SK-N-SH (cell line): ENCODE measurements around the gene CCDC192. TPM values are rescaled to one million over a fixed set of nuclear protein-coding genes. Genes with fewer than 3 reads are reported as not detected.

ENCODE experiments used
- CTCF ChIA-PET: fragments of 300-600, 350-600 bp; formaldehyde crosslinking; extraction: SDS; loops from one replicate; lab custom pipeline; 2021; lab: Yijun Ruan, JAX
- POLR2A ChIA-PET: fragments of 350-600 bp; sonication (Branson Sonifier 250); formaldehyde crosslinking; extraction: SDS; loops from one replicate; lab custom pipeline; 2020; ENCODE audit warnings: antibody characterized with exemption, inconsistent platforms; lab: Yijun Ruan, JAX
- DNase-seq: peaks from one replicate; pipeline ENCODE4 v3.0.0; 2012
- H2AFZ ChIP-seq: fragments of 200-600 bp; sonication (generic); 2 replicates; pipeline ENCODE4 v1.8.1; 2016; ENCODE audit warnings: antibody characterized with exemption, mild to moderate bottlenecking, low read depth
- H3F3A ChIP-seq: fragments of 200-600 bp; sonication (generic); replicated peaks from 2 replicates; pipeline ENCODE3; 2016; ENCODE audit warnings: antibody characterized with exemption, mild to moderate bottlenecking; ENCODE audit not compliant: insufficient read depth
- H3K27ac ChIP-seq, 2 experiments: fragments of 200-500 bp in 1 of 2; fragments of 200-600 bp in 1 of 2; sonication (Bioruptor generic) in 1 of 2; sonication (generic), shearing (Covaris generic) in 1 of 2; 2 replicates each; pipeline versions ENCODE4 v1.5.1 to v1.6.1; 2014 to 2016; ENCODE audit warnings: low read depth in 2 of 2, inconsistent platforms in 1 of 2, low read length in 1 of 2, mild to moderate bottlenecking in 1 of 2, mixed read lengths in 1 of 2
- H3K27me3 ChIP-seq: fragments of 200-600 bp; sonication (generic), shearing (Covaris generic); 2 replicates; pipeline ENCODE4 v1.6.1; 2016; ENCODE audit warnings: mixed run types; ENCODE audit not compliant: insufficient read depth
- H3K36me3 ChIP-seq, 2 experiments: fragments of 200-500 bp in 1 of 2; fragments of 200-600 bp in 1 of 2; sonication (Bioruptor generic) in 1 of 2; sonication (generic) in 1 of 2; replicated peaks in 1 of 2; 2 replicates each; pipeline versions ENCODE3 to v1.5.1; 2014 to 2016; ENCODE audit warnings: low read length in 1 of 2, mild to moderate bottlenecking in 1 of 2; ENCODE audit not compliant: insufficient read depth in 2 of 2, control insufficient read depth in 1 of 2
- H3K4me1 ChIP-seq, 2 experiments: fragments of 200-500 bp in 1 of 2; fragments of 200-600 bp in 1 of 2; sonication (Bioruptor generic) in 1 of 2; sonication (generic), shearing (Covaris generic) in 1 of 2; 2 replicates each; pipeline versions ENCODE4 v1.5.1 to v1.6.1; 2014 to 2016; ENCODE audit warnings: low read depth in 1 of 2, low read length in 1 of 2, mixed run types in 1 of 2; ENCODE audit not compliant: insufficient read depth in 2 of 2, control insufficient read depth in 1 of 2
- H3K4me2 ChIP-seq: fragments of 200-600 bp; sonication (generic), shearing (Covaris generic); 2 replicates; pipeline ENCODE4 v1.6.1; 2017; ENCODE audit warnings: mixed run types
- H3K4me3 ChIP-seq, 2 experiments: fragments of 200-500 bp in 1 of 2; fragments of 200-600 bp in 1 of 2; sonication (Bioruptor generic) in 1 of 2; sonication (generic), shearing (Covaris generic) in 1 of 2; 2 replicates each; pipeline versions ENCODE4 v1.5.1 to v1.8.1; 2014 to 2016; ENCODE audit warnings: low read depth in 2 of 2, inconsistent platforms in 1 of 2, low read length in 1 of 2, mild to moderate bottlenecking in 1 of 2, mixed read lengths in 1 of 2, moderate library complexity in 1 of 2
- H3K79me2 ChIP-seq: fragments of 200-600 bp; sonication (generic); 2 replicates; pipeline ENCODE4 v1.8.1; 2017; ENCODE audit warnings: mild to moderate bottlenecking; ENCODE audit not compliant: insufficient read depth
- H3K9ac ChIP-seq: fragments of 200-600 bp; sonication (generic); 2 replicates; pipeline ENCODE4 v1.6.1; 2017; ENCODE audit warnings: mixed run types
- H3K9me2 ChIP-seq: fragments of 200-600 bp; sonication (generic); 2 replicates; pipeline ENCODE4 v1.6.1; 2017; ENCODE audit warnings: mixed run types
- H3K9me3 ChIP-seq: fragments of 200-600 bp; sonication (generic); 2 replicates; pipeline ENCODE4 v1.6.1; 2017; ENCODE audit warnings: mixed run types, mild to moderate bottlenecking, moderate library complexity
- H4K20me1 ChIP-seq: fragments of 200-600 bp; sonication (generic); 2 replicates; pipeline ENCODE4 v1.6.1; 2017; ENCODE audit warnings: mild to moderate bottlenecking, mixed run types; ENCODE audit not compliant: insufficient read depth
- CHD2 ChIP-seq: fragments of 150-350 bp; IDR thresholded peaks from 2 replicates; pipeline ENCODE4 v1.6.1; 2018; ENCODE audit warnings: low read length; ENCODE audit not compliant: partially characterized antibody
- ELF1 ChIP-seq: IDR thresholded peaks from 2 replicates; pipeline ENCODE4 v1.4.0; 2012
- EP300 ChIP-seq, 2 experiments: IDR thresholded peaks; 2 replicates each; pipeline versions ENCODE4 v1.4.0 to v1.6.1; 2012; ENCODE audit warnings: borderline replicate concordance in 1 of 2, low read depth in 1 of 2, low read length in 1 of 2
- EZH2phosphoT487 ChIP-seq: fragments of 200-600 bp; sonication (generic); IDR thresholded peaks from 2 replicates; pipeline ENCODE4 v1.6.1; 2017; ENCODE audit warnings: low read depth, mixed run types, mild to moderate bottlenecking, antibody characterized with exemption, moderate library complexity, borderline replicate concordance
- FOSL2 ChIP-seq: IDR thresholded peaks from 2 replicates; pipeline ENCODE4 v1.4.0; 2012; ENCODE audit warnings: low read depth, mild to moderate bottlenecking, moderate library complexity, borderline replicate concordance
- FOXJ3 ChIP-seq: sonication (generic); formaldehyde crosslinking; IDR thresholded peaks from 2 replicates; pipeline ENCODE4 v1.5.1; 2020; ENCODE audit warnings: mild to moderate bottlenecking, missing genetic modification reagents
- GABPA ChIP-seq: IDR thresholded peaks from 2 replicates; pipeline ENCODE4 v1.4.0; 2012; ENCODE audit warnings: low read depth, mild to moderate bottlenecking
- JUND ChIP-seq: IDR thresholded peaks from 2 replicates; pipeline ENCODE4 v1.4.0; 2012
- MEF2A ChIP-seq: IDR thresholded peaks from 2 replicates; pipeline ENCODE4 v1.4.0; 2012; ENCODE audit warnings: low read depth, borderline replicate concordance
- MXI1 ChIP-seq: IDR thresholded peaks from 2 replicates; pipeline ENCODE4 v1.6.1; 2012; ENCODE audit warnings: mild to moderate bottlenecking, low read depth, low read length, improper control_type of control experiment
- POLR2AphosphoS5 ChIP-seq: IDR thresholded peaks from 2 replicates; pipeline ENCODE4 v1.6.1; 2012; ENCODE audit warnings: low read depth, low read length
- RAD21 ChIP-seq: IDR thresholded peaks from 2 replicates; pipeline ENCODE4 v1.6.1; 2012; ENCODE audit warnings: mild to moderate bottlenecking, low read length
- RFX5 ChIP-seq: IDR thresholded peaks from 2 replicates; pipeline ENCODE4 v1.6.1; 2012; ENCODE audit warnings: mild to moderate bottlenecking, improper control_type of control experiment, low read length
- SIN3A ChIP-seq: IDR thresholded peaks from 2 replicates; pipeline ENCODE4 v1.6.1; 2012; ENCODE audit warnings: low read depth, mild to moderate bottlenecking, low read length, moderate library complexity, borderline replicate concordance
- SMC3 ChIP-seq: IDR thresholded peaks from 2 replicates; pipeline ENCODE4 v1.6.1; 2012; ENCODE audit warnings: low read depth, low read length, improper control_type of control experiment
- TAF1 ChIP-seq: IDR thresholded peaks from 2 replicates; pipeline ENCODE4 v1.6.1; 2012; ENCODE audit warnings: low read depth, mild to moderate bottlenecking, low read length, moderate library complexity, borderline replicate concordance
- TEAD4 ChIP-seq: IDR thresholded peaks from 2 replicates; pipeline ENCODE4 v1.4.0; 2012; ENCODE audit warnings: mild to moderate bottlenecking, borderline replicate concordance; ENCODE audit not compliant: insufficient read depth
- YY1 ChIP-seq: IDR thresholded peaks from 2 replicates; pipeline ENCODE4 v1.4.0; 2012; ENCODE audit warnings: low read depth, mild to moderate bottlenecking
- WGBS: methylation state at CpG from one replicate; pipeline ENCODE4 v1.1.6; 2017; ENCODE audit warnings: low lambda C conversion rate; 5-methylcytosine and 5-hydroxymethylcytosine counted together
- polyA plus RNA-seq, 3 experiments: library from polyadenylated mRNA; depleted of rRNA; stranded (reverse); fragments of >200 nt; gene quantifications; 2 replicates each; pipeline ENCODE4 v1.2.3, GENCODE V29; 2012
- TF ChIP-seq, protein P1 (sequence below): fragments of 150-350 bp; IDR thresholded peaks from 2 replicates; pipeline ENCODE4 v1.6.1; 2016; ENCODE audit warnings: mild to moderate bottlenecking, low read depth, low read length
- TF ChIP-seq, protein P2 (sequence below): fragments of 200-600 bp; sonication (generic); IDR thresholded peaks from 2 replicates; pipeline ENCODE4 v1.6.1; 2017; ENCODE audit warnings: antibody characterized with exemption, mild to moderate bottlenecking, moderate library complexity

Gene CCDC192
- polyA plus RNA-seq, 1 of the 3 experiments (the other 2 are of a cell fraction), result not detected

DNA sequence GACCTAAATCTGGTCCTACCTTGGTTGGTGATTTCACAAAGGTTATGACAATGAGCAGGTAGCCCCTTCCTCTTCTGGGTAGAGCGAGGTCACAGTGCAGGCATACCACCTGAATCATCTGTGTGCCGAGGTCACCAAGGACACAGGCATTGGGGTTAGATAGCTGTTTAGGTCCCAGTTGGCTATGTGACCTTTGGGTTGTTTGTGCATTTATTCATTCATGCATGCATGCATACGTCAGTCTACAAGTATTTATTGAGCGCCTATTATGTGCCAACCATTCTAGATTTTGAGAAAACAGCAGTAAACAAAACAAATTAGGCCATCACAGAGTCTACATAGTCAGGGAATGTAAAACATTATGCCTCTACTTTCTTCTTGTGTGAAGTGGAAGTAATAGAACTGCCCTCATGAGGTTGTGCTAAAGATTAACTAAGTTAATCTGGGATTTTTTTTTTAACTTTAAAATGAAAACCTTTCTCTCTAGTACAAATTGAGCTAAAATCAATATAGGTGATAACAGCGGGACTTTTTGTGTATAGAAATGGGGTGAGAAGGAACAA lies 275.6 kb downstream of the CCDC192 start:
- POLR2A ChIA-PET, result no interaction called here
- H3K9me2 ChIP-seq, result no peaks in the 10 kb centered on the region
- H3K27ac ChIP-seq, result no peak overlapping the region
- no peaks in the 10 kb centered on the region for H4K20me1 ChIP-seq
- H3K36me3 ChIP-seq, result peaks cover 0 to 2% of the 10 kb centered on the region in 2 experiments
- no peaks in the 10 kb centered on the region for H3F3A ChIP-seq
- DNase-seq, result no peak
- 97% methylated on average over 5 of the region's 5 CpGs for WGBS
- H2AFZ ChIP-seq, result no peak overlapping the region
- no peak overlapping the region for H3K9ac ChIP-seq
- no peaks in the 10 kb centered on the region for H3K79me2 ChIP-seq
- H3K4me3 ChIP-seq, result no peak overlapping the region
- no peaks in the 10 kb centered on the region for H3K9me3 ChIP-seq
- TF ChIP-seq RFX5, result no peak
- TF ChIP-seq EP300 (IDR thresholded peaks at IDR 0.05; ENCODE audit: borderline replicate concordance in 1 of 2, low read depth in 1 of 2, low read length in 1 of 2), result no peak
- no peak for TF ChIP-seq SMC3
- TF ChIP-seq EZH2phosphoT487, result no peak
- TF ChIP-seq RAD21, result no peak
- no peak for TF ChIP-seq TAF1
- TF ChIP-seq, protein P1, sequence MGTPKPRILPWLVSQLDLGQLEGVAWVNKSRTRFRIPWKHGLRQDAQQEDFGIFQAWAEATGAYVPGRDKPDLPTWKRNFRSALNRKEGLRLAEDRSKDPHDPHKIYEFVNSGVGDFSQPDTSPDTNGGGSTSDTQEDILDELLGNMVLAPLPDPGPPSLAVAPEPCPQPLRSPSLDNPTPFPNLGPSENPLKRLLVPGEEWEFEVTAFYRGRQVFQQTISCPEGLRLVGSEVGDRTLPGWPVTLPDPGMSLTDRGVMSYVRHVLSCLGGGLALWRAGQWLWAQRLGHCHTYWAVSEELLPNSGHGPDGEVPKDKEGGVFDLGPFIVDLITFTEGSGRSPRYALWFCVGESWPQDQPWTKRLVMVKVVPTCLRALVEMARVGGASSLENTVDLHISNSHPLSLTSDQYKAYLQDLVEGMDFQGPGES, result no peak
- no peak for TF ChIP-seq SIN3A
- TF ChIP-seq MEF2A, result no peak
- no peak for TF ChIP-seq CHD2
- TF ChIP-seq FOSL2, result no peak
- no peak for TF ChIP-seq MXI1
- no peak for TF ChIP-seq POLR2AphosphoS5
- TF ChIP-seq ELF1, result no peak
- no peak for TF ChIP-seq FOXJ3
- no peak for TF ChIP-seq JUND
- TF ChIP-seq YY1, result no peak
- no peak for TF ChIP-seq TEAD4
- TF ChIP-seq GABPA, result no peak
- TF ChIP-seq, protein P2, sequence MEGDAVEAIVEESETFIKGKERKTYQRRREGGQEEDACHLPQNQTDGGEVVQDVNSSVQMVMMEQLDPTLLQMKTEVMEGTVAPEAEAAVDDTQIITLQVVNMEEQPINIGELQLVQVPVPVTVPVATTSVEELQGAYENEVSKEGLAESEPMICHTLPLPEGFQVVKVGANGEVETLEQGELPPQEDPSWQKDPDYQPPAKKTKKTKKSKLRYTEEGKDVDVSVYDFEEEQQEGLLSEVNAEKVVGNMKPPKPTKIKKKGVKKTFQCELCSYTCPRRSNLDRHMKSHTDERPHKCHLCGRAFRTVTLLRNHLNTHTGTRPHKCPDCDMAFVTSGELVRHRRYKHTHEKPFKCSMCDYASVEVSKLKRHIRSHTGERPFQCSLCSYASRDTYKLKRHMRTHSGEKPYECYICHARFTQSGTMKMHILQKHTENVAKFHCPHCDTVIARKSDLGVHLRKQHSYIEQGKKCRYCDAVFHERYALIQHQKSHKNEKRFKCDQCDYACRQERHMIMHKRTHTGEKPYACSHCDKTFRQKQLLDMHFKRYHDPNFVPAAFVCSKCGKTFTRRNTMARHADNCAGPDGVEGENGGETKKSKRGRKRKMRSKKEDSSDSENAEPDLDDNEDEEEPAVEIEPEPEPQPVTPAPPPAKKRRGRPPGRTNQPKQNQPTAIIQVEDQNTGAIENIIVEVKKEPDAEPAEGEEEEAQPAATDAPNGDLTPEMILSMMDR, result no peak
- TF ChIP-seq, all 33 proteins: peak for 0
- CTCF ChIA-PET, result no interaction called here
- Histone ChIP-seq H3K4me1 (no peaks in the 10 kb centered on the region), H3K27me3 (no peaks in the 10 kb centered on the region), H3K4me2 (no peak overlapping the region)
